ENCODE data around the gene SPTB.

SPTB gene

GRCh38 chr14:64765740-64766302 is 113.9 kb downstream of the SPTB start (continued):
- TF ChIP-seq, protein P1, sequence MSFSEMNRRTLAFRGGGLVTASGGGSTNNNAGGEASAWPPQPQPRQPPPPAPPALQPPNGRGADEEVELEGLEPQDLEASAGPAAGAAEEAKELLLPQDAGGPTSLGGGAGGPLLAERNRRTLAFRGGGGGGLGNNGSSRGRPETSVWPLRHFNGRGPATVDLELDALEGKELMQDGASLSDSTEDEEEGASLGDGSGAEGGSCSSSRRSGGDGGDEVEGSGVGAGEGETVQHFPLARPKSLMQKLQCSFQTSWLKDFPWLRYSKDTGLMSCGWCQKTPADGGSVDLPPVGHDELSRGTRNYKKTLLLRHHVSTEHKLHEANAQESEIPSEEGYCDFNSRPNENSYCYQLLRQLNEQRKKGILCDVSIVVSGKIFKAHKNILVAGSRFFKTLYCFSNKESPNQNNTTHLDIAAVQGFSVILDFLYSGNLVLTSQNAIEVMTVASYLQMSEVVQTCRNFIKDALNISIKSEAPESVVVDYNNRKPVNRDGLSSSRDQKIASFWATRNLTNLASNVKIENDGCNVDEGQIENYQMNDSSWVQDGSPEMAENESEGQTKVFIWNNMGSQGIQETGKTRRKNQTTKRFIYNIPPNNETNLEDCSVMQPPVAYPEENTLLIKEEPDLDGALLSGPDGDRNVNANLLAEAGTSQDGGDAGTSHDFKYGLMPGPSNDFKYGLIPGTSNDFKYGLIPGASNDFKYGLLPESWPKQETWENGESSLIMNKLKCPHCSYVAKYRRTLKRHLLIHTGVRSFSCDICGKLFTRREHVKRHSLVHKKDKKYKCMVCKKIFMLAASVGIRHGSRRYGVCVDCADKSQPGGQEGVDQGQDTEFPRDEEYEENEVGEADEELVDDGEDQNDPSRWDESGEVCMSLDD (tag by site-specific recombination; IDR thresholded peaks at IDR 0.05): peak; percentile 19; the same call in 1 of the 2 replicates
- TF ChIP-seq ZNF37A (tag by site-specific recombination; IDR thresholded peaks at IDR 0.05): no peak
- no peak for TF ChIP-seq ZNF530 (tag by site-specific recombination; IDR thresholded peaks at IDR 0.05; ENCODE audit: low read depth)
- peak; percentile 90 for TF ChIP-seq KLF9 (tag by site-specific recombination; IDR thresholded peaks at IDR 0.05; ENCODE audit: low read depth)
- no peak for TF ChIP-seq ZNF214 (tag by site-specific recombination; IDR thresholded peaks at IDR 0.05; ENCODE audit: borderline replicate concordance)
- peak; percentile 91 for TF ChIP-seq ZNF18 (tag by site-specific recombination; IDR thresholded peaks at IDR 0.05)
- 0 out of 2 replicates have a peak, but pooled peaks have one; percentile 15 for TF ChIP-seq ZBTB7A (tag by site-specific recombination; IDR thresholded peaks at IDR 0.05; ENCODE audit: low read depth)
- TF ChIP-seq, protein P2, sequence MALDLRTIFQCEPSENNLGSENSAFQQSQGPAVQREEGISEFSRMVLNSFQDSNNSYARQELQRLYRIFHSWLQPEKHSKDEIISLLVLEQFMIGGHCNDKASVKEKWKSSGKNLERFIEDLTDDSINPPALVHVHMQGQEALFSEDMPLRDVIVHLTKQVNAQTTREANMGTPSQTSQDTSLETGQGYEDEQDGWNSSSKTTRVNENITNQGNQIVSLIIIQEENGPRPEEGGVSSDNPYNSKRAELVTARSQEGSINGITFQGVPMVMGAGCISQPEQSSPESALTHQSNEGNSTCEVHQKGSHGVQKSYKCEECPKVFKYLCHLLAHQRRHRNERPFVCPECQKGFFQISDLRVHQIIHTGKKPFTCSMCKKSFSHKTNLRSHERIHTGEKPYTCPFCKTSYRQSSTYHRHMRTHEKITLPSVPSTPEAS (tag by site-specific recombination; IDR thresholded peaks at IDR 0.05): peak; percentile 96
- TF ChIP-seq ZBTB21 (tag by site-specific recombination; IDR thresholded peaks at IDR 0.05): no peak
- 0 out of 2 replicates have a peak, but pooled peaks have one; percentile 28 for TF ChIP-seq ZNF148 (tag by site-specific recombination; IDR thresholded peaks at IDR 0.05; ENCODE audit: borderline replicate concordance)
- no peak for TF ChIP-seq ZNF560 (tag by site-specific recombination; IDR thresholded peaks at IDR 0.05; ENCODE audit: borderline replicate concordance)
- TF ChIP-seq HOXC10 (CRISPR knock-in tag; IDR thresholded peaks at IDR 0.05): no peak
- TF ChIP-seq, protein P3, sequence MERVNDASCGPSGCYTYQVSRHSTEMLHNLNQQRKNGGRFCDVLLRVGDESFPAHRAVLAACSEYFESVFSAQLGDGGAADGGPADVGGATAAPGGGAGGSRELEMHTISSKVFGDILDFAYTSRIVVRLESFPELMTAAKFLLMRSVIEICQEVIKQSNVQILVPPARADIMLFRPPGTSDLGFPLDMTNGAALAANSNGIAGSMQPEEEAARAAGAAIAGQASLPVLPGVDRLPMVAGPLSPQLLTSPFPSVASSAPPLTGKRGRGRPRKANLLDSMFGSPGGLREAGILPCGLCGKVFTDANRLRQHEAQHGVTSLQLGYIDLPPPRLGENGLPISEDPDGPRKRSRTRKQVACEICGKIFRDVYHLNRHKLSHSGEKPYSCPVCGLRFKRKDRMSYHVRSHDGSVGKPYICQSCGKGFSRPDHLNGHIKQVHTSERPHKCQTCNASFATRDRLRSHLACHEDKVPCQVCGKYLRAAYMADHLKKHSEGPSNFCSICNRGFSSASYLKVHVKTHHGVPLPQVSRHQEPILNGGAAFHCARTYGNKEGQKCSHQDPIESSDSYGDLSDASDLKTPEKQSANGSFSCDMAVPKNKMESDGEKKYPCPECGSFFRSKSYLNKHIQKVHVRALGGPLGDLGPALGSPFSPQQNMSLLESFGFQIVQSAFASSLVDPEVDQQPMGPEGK (tag by site-specific recombination; IDR thresholded peaks at IDR 0.05): peak; percentile 31; the same call in 1 of the 2 replicates
- no peak for TF ChIP-seq BCL11B (tag by site-specific recombination; IDR thresholded peaks at IDR 0.05; ENCODE audit: low read depth)
- TF ChIP-seq ZNF140 (tag by site-specific recombination; IDR thresholded peaks at IDR 0.05): no peak
- TF ChIP-seq, protein P4, sequence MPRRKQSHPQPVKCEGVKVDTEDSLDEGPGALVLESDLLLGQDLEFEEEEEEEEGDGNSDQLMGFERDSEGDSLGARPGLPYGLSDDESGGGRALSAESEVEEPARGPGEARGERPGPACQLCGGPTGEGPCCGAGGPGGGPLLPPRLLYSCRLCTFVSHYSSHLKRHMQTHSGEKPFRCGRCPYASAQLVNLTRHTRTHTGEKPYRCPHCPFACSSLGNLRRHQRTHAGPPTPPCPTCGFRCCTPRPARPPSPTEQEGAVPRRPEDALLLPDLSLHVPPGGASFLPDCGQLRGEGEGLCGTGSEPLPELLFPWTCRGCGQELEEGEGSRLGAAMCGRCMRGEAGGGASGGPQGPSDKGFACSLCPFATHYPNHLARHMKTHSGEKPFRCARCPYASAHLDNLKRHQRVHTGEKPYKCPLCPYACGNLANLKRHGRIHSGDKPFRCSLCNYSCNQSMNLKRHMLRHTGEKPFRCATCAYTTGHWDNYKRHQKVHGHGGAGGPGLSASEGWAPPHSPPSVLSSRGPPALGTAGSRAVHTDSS (tag by site-specific recombination; IDR thresholded peaks at IDR 0.05): no peak
- TF ChIP-seq EGR2 (tag by site-specific recombination; IDR thresholded peaks at IDR 0.05; ENCODE audit: low read depth): peak; percentile 100
- no peak for TF ChIP-seq ZNF16 (tag by site-specific recombination; IDR thresholded peaks at IDR 0.05; ENCODE audit: low read depth)
- no peak for TF ChIP-seq INSM2 (tag by site-specific recombination; IDR thresholded peaks at IDR 0.05)
- peak; percentile 100 for TF ChIP-seq ZFHX2 (tag by site-specific recombination; conservative IDR thresholded peaks at IDR 0.05)
- no peak for TF ChIP-seq SCRT2 (tag by site-specific recombination; IDR thresholded peaks at IDR 0.05)
- 0 out of 2 replicates have a peak, but pooled peaks have one; percentile 15 for TF ChIP-seq KLF7 (tag by site-specific recombination; IDR thresholded peaks at IDR 0.05; ENCODE audit: borderline replicate concordance)
- peak; percentile 44 for TF ChIP-seq KLF1 (tag by site-specific recombination; IDR thresholded peaks at IDR 0.05)
- TF ChIP-seq, protein P5, sequence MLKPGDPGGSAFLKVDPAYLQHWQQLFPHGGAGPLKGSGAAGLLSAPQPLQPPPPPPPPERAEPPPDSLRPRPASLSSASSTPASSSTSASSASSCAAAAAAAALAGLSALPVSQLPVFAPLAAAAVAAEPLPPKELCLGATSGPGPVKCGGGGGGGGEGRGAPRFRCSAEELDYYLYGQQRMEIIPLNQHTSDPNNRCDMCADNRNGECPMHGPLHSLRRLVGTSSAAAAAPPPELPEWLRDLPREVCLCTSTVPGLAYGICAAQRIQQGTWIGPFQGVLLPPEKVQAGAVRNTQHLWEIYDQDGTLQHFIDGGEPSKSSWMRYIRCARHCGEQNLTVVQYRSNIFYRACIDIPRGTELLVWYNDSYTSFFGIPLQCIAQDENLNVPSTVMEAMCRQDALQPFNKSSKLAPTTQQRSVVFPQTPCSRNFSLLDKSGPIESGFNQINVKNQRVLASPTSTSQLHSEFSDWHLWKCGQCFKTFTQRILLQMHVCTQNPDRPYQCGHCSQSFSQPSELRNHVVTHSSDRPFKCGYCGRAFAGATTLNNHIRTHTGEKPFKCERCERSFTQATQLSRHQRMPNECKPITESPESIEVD (tag by site-specific recombination; IDR thresholded peaks at IDR 0.05): no peak

Data from HEK293 (cell line).